ENCODE data around the gene SAMD5.

DNA sequence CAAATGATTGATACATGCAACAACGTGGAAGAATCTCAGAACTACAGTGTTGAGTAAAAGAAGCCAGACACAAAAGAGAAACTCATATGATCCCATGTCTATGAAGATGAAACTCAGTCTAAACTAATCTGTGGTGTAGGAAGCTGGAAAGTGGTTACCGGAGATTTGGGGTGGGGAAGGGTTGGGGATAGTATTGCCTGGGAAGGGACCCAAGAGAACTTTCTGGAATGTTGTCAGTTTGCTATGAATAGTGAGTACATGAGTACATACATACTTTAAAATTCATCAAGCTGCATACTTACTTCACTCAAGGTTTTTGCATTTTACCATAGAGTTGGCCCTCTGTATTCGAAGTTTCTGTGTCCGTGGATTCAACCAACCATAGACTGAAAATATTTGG lies 106.0 kb downstream of the SAMD5 start:
- TF ChIP-seq EZH2phosphoT487 (IDR thresholded peaks at IDR 0.05; ENCODE audit: insufficient read depth, low read depth) (no peak), EZH2 (IDR thresholded peaks at IDR 0.05; ENCODE audit: insufficient read depth, poor library complexity, severe bottlenecking) (no peak)
